OCI-LY7 (cell line): ENCODE results near the gene AFTPH. TPM values are rescaled to one million over a fixed set of nuclear protein-coding genes. Genes with fewer than 3 reads are reported as not detected.

Experiments used
- BruUV-seq: library from RNA; stranded (reverse); fragments of 400-500 nt; replicated peaks from 2 replicates; lab custom pipeline; 2021; lab: Mats Ljungman, UMichigan
- CTCF ChIA-PET: fragments of 300-600 bp; sonication (Branson Sonifier 250); formaldehyde crosslinking; loops from one replicate; lab custom pipeline; 2022; ENCODE audit warnings: antibody characterized with exemption; ENCODE audit not compliant: unreplicated experiment; lab: Charles Lee
- POLR2A ChIA-PET: fragments of 300-600 bp; sonication (Branson Sonifier 250); formaldehyde crosslinking; loops from one replicate; lab custom pipeline; 2022; ENCODE audit warnings: antibody characterized with exemption; lab: Charles Lee
- DNase-seq: peaks from one replicate; pipeline ENCODE4 v3.0.0-alpha.2; 2015; ENCODE audit warnings: low spot score
- H2AFZ ChIP-seq: fragments of 200-600 bp; sonication (generic), shearing (Covaris generic); 2 replicates; pipeline ENCODE4 v1.6.1; 2014; ENCODE audit warnings: mild to moderate bottlenecking, antibody characterized with exemption, low read length, moderate library complexity
- H3K27ac ChIP-seq: fragments of 200-600 bp; sonication (generic); 2 replicates; pipeline ENCODE4 v1.5.1; 2014; ENCODE audit warnings: mixed run types, low read depth, mild to moderate bottlenecking, moderate library complexity, low read length, inconsistent platforms; ENCODE audit not compliant: poor library complexity, severe bottlenecking
- H3K36me3 ChIP-seq: fragments of 200-600 bp; sonication (generic); 2 replicates; pipeline ENCODE4 v1.6.1; 2014; ENCODE audit warnings: mild to moderate bottlenecking, antibody characterized with exemption, low read length, moderate library complexity, mixed read lengths; ENCODE audit not compliant: insufficient read depth
- H3K4me1 ChIP-seq: fragments of 200-600 bp; sonication (generic); 2 replicates; pipeline ENCODE4 v1.5.1; 2014; ENCODE audit warnings: mild to moderate bottlenecking, low read length; ENCODE audit not compliant: insufficient read depth, poor library complexity, severe bottlenecking
- H3K4me2 ChIP-seq: fragments of 200-600 bp; sonication (generic); 2 replicates; pipeline ENCODE4 v1.6.1; 2014; ENCODE audit warnings: mild to moderate bottlenecking, low read length
- H3K4me3 ChIP-seq: fragments of 200-600 bp; sonication (generic); 2 replicates; pipeline ENCODE4 v1.5.1; 2014; ENCODE audit warnings: mild to moderate bottlenecking, low read depth, low read length; ENCODE audit not compliant: poor library complexity, severe bottlenecking
- H3K79me2 ChIP-seq: fragments of 200-600 bp; sonication (generic); 2 replicates; pipeline ENCODE4 v1.6.1; 2016; ENCODE audit warnings: low read depth, mild to moderate bottlenecking, low read length, moderate library complexity, mixed read lengths; ENCODE audit not compliant: insufficient read depth
- H3K9me2 ChIP-seq: fragments of 200-600 bp; sonication (generic); 2 replicates; pipeline ENCODE4 v1.6.1; 2016; ENCODE audit warnings: mild to moderate bottlenecking, low read length, mixed read lengths; ENCODE audit not compliant: insufficient read depth
- H3K9me3 ChIP-seq: fragments of 200-600 bp; sonication (generic); 2 replicates; pipeline ENCODE4 v1.6.1; 2014; ENCODE audit warnings: mild to moderate bottlenecking, mixed run types, low read length, mixed read lengths
- H4K20me1 ChIP-seq: fragments of 200-600 bp; sonication (generic); 2 replicates; pipeline ENCODE4 v1.6.1; 2014; ENCODE audit warnings: mild to moderate bottlenecking, antibody characterized with exemption, low read length, moderate library complexity, mixed read lengths; ENCODE audit not compliant: insufficient read depth
- EZH2phosphoT487 ChIP-seq: fragments of 200-600 bp; sonication (generic); IDR thresholded peaks from 2 replicates; pipeline ENCODE4 v1.6.1; 2018; ENCODE audit warnings: low read depth, borderline replicate concordance, mild to moderate bottlenecking, mixed run types, antibody characterized with exemption, low read length, moderate library complexity, mixed read lengths
- intact Hi-C: fragments of 100-400 bp; cut with micrococcal nuclease; formaldehyde crosslinking; loops from one replicate; pipeline ENCODE4 v1.10.0; 2022; ENCODE audit not compliant: unreplicated experiment
- total RNA-seq, 2 experiments: library from RNA; depleted of rRNA in 1 of 2; stranded (reverse); fragments of >200 nt in 1 of 2; shearing (Covaris generic) in 1 of 2; gene quantifications; 2 replicates each; pipeline ENCODE4 v1.2.3, GENCODE V29; 2014 to 2022
- TF ChIP-seq, protein P1 (sequence below): fragments of 200-600 bp; sonication (generic); conservative IDR thresholded peaks from 2 replicates; pipeline ENCODE4 v1.5.1; 2014; ENCODE audit warnings: mild to moderate bottlenecking, antibody characterized with exemption, low read length, moderate library complexity, mixed read lengths

AFTPH gene
- total RNA-seq, 2 experiments from 2014 or later: 30.0 to 40.6 TPM

DNA sequence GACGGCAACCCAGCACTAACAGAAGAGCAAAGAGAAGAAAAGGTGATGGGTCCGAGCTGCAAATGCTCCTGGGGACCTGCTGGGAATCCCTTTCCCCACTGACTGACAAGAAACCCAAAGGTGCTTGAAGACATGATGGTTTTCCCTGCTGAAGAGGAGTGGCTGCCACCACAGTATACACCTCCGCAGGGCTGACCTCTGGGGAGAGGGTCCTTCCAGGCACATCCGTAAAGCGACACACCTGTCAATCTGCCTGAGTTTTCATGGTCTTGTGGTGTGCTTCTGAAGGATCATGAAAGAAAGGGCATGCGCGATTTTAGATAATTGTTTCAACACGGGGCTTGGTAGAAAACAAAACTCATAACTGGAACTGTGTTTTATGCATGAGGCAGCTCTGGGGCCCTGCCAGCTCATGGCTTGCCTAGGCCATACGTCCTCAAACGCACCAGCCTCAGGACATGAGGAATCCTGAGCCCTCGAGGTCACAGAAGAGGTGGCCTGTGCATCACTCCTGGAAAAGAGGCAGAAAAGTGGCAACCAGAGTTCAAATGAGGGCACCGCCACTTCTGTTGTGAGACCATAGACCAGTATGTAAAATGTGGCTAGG is 77.8 kb downstream of the AFTPH start:
- H3K9me2 ChIP-seq: no peaks in the 10 kb centered on the region
- H3K4me1 ChIP-seq: peaks cover 7% of the 10 kb centered on the region
- H3K27ac ChIP-seq: no peak overlapping the region
- TF ChIP-seq, protein P1, sequence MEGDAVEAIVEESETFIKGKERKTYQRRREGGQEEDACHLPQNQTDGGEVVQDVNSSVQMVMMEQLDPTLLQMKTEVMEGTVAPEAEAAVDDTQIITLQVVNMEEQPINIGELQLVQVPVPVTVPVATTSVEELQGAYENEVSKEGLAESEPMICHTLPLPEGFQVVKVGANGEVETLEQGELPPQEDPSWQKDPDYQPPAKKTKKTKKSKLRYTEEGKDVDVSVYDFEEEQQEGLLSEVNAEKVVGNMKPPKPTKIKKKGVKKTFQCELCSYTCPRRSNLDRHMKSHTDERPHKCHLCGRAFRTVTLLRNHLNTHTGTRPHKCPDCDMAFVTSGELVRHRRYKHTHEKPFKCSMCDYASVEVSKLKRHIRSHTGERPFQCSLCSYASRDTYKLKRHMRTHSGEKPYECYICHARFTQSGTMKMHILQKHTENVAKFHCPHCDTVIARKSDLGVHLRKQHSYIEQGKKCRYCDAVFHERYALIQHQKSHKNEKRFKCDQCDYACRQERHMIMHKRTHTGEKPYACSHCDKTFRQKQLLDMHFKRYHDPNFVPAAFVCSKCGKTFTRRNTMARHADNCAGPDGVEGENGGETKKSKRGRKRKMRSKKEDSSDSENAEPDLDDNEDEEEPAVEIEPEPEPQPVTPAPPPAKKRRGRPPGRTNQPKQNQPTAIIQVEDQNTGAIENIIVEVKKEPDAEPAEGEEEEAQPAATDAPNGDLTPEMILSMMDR: no peak
- no peak for TF ChIP-seq EZH2phosphoT487
- H3K79me2 ChIP-seq: no peaks in the 10 kb centered on the region
- no peak for DNase-seq
- 0 out of 2 replicates have a peak, but pooled peaks cover 5% of the 10 kb centered on the region for H3K9me3 ChIP-seq
- CTCF ChIA-PET: no interaction called here
- intact Hi-C loops: no loop called here
- H2AFZ ChIP-seq: no peak overlapping the region
- H3K4me2 ChIP-seq: no peak overlapping the region
- H4K20me1 ChIP-seq: no peaks in the 10 kb centered on the region
- BruUV-seq: no TSS peak
- POLR2A ChIA-PET: interaction anchor here (1.1 kb wide), 1 partner anchor 12 kb away, joined by 3 read pairs; no protein-coding TSS in a partner anchor
- H3K36me3 ChIP-seq: no peaks in the 10 kb centered on the region
- H3K4me3 ChIP-seq: no peak overlapping the region

GRCh38 chr2:64602436-64602835 is 78.3 kb downstream of the AFTPH start:
- intact Hi-C loops: no loop called here
- BruUV-seq: no TSS peak
- no peak overlapping the region for H3K27ac ChIP-seq
- POLR2A ChIA-PET: interaction anchor here (0.5 kb wide), 1 partner anchor 30 kb away, joined by 3 read pairs; no protein-coding TSS in a partner anchor
- peaks cover 12% of the 10 kb centered on the region for H3K4me1 ChIP-seq
- no peak overlapping the region for H2AFZ ChIP-seq
- no peak overlapping the region for H3K4me3 ChIP-seq
- CTCF ChIA-PET: interaction anchor here (0.6 kb wide), 1 partner anchor 15 kb away, joined by 4 read pairs; no protein-coding TSS in a partner anchor
- no peaks in the 10 kb centered on the region for H4K20me1 ChIP-seq
- no peaks in the 10 kb centered on the region for H3K9me2 ChIP-seq
- H3K79me2 ChIP-seq: no peaks in the 10 kb centered on the region
- no peaks in the 10 kb centered on the region for H3K36me3 ChIP-seq
- DNase-seq: no peak
- no peak overlapping the region for H3K4me2 ChIP-seq
- H3K9me3 ChIP-seq: 0 out of 2 replicates have a peak, but pooled peaks cover 5% of the 10 kb centered on the region
- TF ChIP-seq EZH2phosphoT487: no peak
- TF ChIP-seq, protein P1: no peak

DNA sequence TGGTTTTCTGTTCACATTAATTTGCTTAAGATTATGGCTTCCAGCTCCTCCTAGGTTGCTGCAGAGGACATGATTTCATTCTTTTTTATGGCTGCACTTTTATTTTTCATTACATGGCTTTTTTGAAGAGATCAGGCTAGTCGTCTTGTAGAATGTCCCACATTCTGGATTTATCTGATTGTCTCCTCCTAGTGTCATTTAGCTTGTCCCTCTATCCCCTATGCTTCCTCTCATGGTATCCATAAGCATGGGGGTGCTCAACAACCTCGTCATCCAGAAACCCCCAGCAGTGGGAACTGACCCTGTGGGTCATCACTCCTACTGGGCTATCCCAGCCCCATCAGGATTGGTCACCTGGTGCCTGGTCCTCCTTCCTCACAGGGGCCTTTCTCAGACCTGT is 80.0 kb downstream of the AFTPH start:
- peaks cover 20% of the 10 kb centered on the region for H3K4me1 ChIP-seq
- DNase-seq: no peak
- no TSS peak for BruUV-seq
- no peaks in the 10 kb centered on the region for H3K36me3 ChIP-seq
- 0 out of 2 replicates have a peak, but pooled peaks cover 5% of the 10 kb centered on the region for H3K9me3 ChIP-seq
- H3K4me2 ChIP-seq: no peak overlapping the region
- H3K4me3 ChIP-seq: no peak overlapping the region
- no peaks in the 10 kb centered on the region for H3K79me2 ChIP-seq
- H4K20me1 ChIP-seq: no peaks in the 10 kb centered on the region
- CTCF ChIA-PET: no interaction called here
- intact Hi-C loops: no loop called here
- H3K27ac ChIP-seq: no peak overlapping the region
- H3K9me2 ChIP-seq: no peaks in the 10 kb centered on the region
- TF ChIP-seq EZH2phosphoT487: no peak
- TF ChIP-seq, protein P1: no peak
- no peak overlapping the region for H2AFZ ChIP-seq
- POLR2A ChIA-PET: interaction anchor here (1.3 kb wide), 1 partner anchor 18 kb away, joined by 6 read pairs; no protein-coding TSS in a partner anchor
